Breast epithelium (tissue), 3 donors: Measurements from ENCODE around the gene SLC29A4.

ENCODE experiments used
- CTCF ChIP-seq, 3 donors: fragments of 450-650 bp; IDR thresholded peaks; one replicate each; pipeline ENCODE4 v1.5.1; 2016 to 2017; ENCODE audit warnings: antibody characterized with exemption in 3 of 3, mild to moderate bottlenecking in 3 of 3, moderate library complexity in 3 of 3
- POLR2A ChIP-seq: fragments of 450-650 bp; IDR thresholded peaks from one replicate; pipeline ENCODE4 v1.6.1; 2016; ENCODE audit warnings: antibody characterized with exemption, mild to moderate bottlenecking, moderate library complexity
- POLR2AphosphoS5 ChIP-seq, 3 donors: sonication (generic); formaldehyde crosslinking; IDR thresholded peaks; one replicate each; pipeline ENCODE4 v1.6.1; 2017; ENCODE audit warnings: antibody characterized with exemption in 3 of 3

DNA sequence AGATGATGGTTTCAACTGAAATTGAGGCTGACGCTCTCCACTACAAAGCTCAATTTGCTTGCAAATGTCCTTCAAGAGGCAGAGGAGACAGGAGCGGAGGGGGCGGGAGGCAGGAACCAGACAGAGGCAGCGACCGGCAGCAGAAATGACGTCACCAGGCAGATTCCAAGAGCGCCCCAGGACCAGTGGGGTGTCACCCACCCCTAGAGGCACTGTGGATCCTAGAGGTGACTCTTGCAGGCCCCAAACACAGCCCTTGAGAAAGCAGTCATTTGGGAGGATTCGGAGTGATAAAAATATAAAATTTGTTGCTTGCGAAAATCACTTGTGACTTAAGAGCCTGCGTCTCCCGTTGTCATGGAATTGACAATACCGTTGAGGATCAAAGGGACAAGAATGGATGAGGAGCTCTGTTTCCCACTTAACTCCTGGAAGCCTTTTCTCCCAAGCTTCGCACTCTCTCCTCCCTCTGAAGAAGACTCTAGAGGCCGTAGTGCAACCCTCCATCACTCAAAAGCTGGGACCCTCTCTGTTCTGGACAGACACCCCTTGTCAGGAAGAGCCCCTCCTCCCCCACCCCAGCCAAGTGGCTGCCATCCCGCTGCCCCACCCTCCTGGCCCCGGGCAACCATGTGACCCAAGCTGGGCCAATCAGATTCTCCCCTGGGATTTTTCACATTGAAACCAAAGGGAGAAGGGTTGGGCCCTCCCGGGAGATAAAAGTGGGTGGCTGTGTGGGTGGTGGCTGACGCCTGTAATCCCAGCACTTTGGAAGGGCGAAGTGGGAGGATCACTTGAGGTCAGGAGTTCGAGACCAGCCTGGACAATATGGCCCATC is 16.3 kb upstream of the SLC29A4 start:
- TF ChIP-seq CTCF (IDR thresholded peaks at IDR 0.05) (no peak), POLR2A (no peak), POLR2AphosphoS5 (IDR thresholded peaks at IDR 0.05) (no peak)
